Thoracic aorta (tissue), 2 donors: ENCODE results near the gene BEND5. TPM values are rescaled to one million over a fixed set of nuclear protein-coding genes. Genes with fewer than 3 reads are reported as not detected.

Experiments
- ATAC-seq: fragments of 150-250 bp; one replicate; pipeline ENCODE4 v1.8.0; 2017; ENCODE audit warnings: low read depth; ENCODE audit not compliant: insufficient number of reproducible peaks, low FRiP score
- DNase-seq: peaks from one replicate; pipeline ENCODE4 v3.0.0-alpha.2; 2020; ENCODE audit warnings: low spot score
- H3K27ac ChIP-seq, 2 donors: fragments of 200-600 bp; sonication (generic); 1 replicate in 1 of 2; 2 replicates in 1 of 2; pipeline ENCODE4 v1.5.1; 2016; ENCODE audit warnings: mild to moderate bottlenecking in 2 of 2, moderate library complexity in 2 of 2
- H3K27me3 ChIP-seq: fragments of 200-600 bp; sonication (generic); replicated peaks from 2 replicates; pipeline ENCODE4 v1.6.0; 2016; ENCODE audit warnings: mild to moderate bottlenecking; ENCODE audit not compliant: insufficient read depth
- H3K36me3 ChIP-seq: fragments of 200-600 bp; sonication (generic); one replicate; pipeline ENCODE4 v1.5.1; 2016
- H3K4me1 ChIP-seq, 2 donors: fragments of 200-600 bp; sonication (generic); 1 replicate in 1 of 2; 2 replicates in 1 of 2; pipeline versions ENCODE4 v1.5.1 to v1.6.0; 2016; ENCODE audit warnings: low read depth in 2 of 2, mild to moderate bottlenecking in 1 of 2; ENCODE audit not compliant: control insufficient read depth in 1 of 2
- H3K4me3 ChIP-seq: fragments of 200-600 bp; sonication (generic); 2 replicates; pipeline ENCODE4 v1.5.1; 2016; ENCODE audit warnings: mild to moderate bottlenecking
- H3K9me3 ChIP-seq: fragments of 200-600 bp; sonication (generic); 2 replicates; pipeline ENCODE4 v1.5.1; 2016
- total RNA-seq, 2 donors: library from RNA; depleted of rRNA; stranded (reverse); fragments of >200 nt; gene quantifications; one replicate each; pipeline versions ENCODE4 v1.1.0 to v1.2.3, GENCODE V29; 2016
- TF ChIP-seq, protein P1 (sequence below): fragments of 200-600 bp; sonication (generic); IDR thresholded peaks from one replicate; pipeline ENCODE4 v1.5.1; 2019; ENCODE audit warnings: antibody characterized with exemption

Gene BEND5
- total RNA-seq, 2 donors from 2014 or later: 6.5 to 9.5 TPM

DNA sequence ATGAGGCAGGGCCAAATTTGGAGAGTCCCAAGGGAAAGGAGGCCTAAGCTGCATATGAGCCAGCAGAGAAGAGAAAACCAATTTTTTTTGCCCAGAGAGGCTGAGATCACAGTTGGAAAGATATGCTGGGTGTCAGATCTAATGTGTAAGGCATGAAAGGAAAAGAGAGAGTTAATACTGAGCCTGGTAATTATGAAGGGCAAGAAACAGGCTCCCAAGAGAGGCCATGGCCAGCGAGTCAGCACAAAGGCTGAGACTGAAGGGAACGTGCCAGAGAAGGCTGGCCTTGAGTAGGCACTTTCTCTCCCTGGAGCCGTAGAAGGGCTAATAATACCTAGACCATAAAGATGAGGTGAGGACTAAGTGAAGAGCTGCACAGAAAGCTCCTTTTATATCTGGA lies 31.8 kb upstream of the BEND5 start:
- ATAC-seq: no peak

DNA sequence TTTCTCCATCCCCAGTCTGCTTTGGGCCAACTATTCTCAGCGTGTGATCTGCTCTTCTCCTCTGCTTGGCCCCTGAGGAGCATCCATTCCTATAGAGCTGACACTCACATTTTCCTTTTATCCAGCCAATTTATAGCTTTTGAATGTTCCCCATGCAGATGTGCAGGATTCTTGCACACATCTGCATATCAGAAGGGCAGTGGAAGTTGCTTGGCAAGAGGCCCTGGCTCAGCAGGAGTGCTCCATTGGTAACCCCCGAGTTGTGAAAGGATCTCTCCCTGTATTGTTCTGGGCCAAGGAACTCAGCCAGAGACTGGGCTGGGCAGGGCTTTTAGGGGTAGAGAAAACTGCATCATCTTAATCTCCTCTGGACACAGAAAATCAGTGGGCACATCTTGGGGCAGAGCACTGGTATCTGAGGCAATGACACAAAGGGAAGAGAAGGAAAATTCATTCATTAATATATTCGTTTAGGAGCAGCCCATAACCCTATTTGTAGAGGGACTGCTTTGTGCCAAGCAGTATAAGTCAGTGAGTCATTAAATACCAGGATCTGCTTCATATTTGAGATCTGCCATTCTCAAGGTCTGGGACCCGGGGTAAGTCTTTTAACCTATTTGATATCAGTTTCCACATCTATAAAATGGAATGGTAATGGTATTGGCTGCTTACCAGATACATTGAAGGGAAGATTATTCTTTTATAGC lies 31.0 kb upstream of the BEND5 start:
- DNase-seq (no peak), ATAC-seq (no peak)
- peaks cover 7 to 27% of the 10 kb centered on the region in 2 donors for H3K4me1 ChIP-seq
- no peak overlapping the region for H3K4me3 ChIP-seq
- peak overlapping the region; percentile 27 to 40 for H3K27ac ChIP-seq
- H3K27me3 ChIP-seq: no peaks in the 10 kb centered on the region
- no peaks in the 10 kb centered on the region for H3K36me3 ChIP-seq
- TF ChIP-seq, protein P1, sequence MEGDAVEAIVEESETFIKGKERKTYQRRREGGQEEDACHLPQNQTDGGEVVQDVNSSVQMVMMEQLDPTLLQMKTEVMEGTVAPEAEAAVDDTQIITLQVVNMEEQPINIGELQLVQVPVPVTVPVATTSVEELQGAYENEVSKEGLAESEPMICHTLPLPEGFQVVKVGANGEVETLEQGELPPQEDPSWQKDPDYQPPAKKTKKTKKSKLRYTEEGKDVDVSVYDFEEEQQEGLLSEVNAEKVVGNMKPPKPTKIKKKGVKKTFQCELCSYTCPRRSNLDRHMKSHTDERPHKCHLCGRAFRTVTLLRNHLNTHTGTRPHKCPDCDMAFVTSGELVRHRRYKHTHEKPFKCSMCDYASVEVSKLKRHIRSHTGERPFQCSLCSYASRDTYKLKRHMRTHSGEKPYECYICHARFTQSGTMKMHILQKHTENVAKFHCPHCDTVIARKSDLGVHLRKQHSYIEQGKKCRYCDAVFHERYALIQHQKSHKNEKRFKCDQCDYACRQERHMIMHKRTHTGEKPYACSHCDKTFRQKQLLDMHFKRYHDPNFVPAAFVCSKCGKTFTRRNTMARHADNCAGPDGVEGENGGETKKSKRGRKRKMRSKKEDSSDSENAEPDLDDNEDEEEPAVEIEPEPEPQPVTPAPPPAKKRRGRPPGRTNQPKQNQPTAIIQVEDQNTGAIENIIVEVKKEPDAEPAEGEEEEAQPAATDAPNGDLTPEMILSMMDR: no peak
- H3K9me3 ChIP-seq: no peaks in the 10 kb centered on the region

More for the DNA sequence above, 31.8 kb upstream of the BEND5 start:
- Histone ChIP-seq H3K4me1 (peaks cover 7 to 27% of the 10 kb centered on the region in 2 donors), H3K27me3 (no peaks in the 10 kb centered on the region), H3K36me3 (no peaks in the 10 kb centered on the region), H3K4me3 (no peak overlapping the region), H3K9me3 (no peaks in the 10 kb centered on the region), H3K27ac (peak overlapping the region; percentile 27 to 40)
- TF ChIP-seq, protein P1: no peak
- DNase-seq: no peak

- TF ChIP-seq, protein P1: no peak
- Histone ChIP-seq H3K4me1 (peaks cover 0 to 12% of the 10 kb centered on the region in 2 donors), H3K9me3 (no peaks in the 10 kb centered on the region), H3K27me3 (no peaks in the 10 kb centered on the region), H3K36me3 (no peaks in the 10 kb centered on the region), H3K4me3 (no peak overlapping the region), H3K27ac (no peak overlapping the region)
- DNase-seq (no peak), ATAC-seq (no peak)
Measured at GRCh38 chr1:48803474-48803873, 26.8 kb upstream of the BEND5 start.

GRCh38 chr1:48794816-48795215 lies 18.1 kb upstream of the BEND5 start:
- no peak for DNase-seq
- Histone ChIP-seq H3K4me1 (peaks cover 0 to 16% of the 10 kb centered on the region in 2 donors), H3K27ac (no peak overlapping the region), H3K9me3 (no peaks in the 10 kb centered on the region), H3K4me3 (no peak overlapping the region), H3K27me3 (no peaks in the 10 kb centered on the region), H3K36me3 (no peaks in the 10 kb centered on the region)
- no peak for ATAC-seq
- TF ChIP-seq, protein P1: no peak

DNA sequence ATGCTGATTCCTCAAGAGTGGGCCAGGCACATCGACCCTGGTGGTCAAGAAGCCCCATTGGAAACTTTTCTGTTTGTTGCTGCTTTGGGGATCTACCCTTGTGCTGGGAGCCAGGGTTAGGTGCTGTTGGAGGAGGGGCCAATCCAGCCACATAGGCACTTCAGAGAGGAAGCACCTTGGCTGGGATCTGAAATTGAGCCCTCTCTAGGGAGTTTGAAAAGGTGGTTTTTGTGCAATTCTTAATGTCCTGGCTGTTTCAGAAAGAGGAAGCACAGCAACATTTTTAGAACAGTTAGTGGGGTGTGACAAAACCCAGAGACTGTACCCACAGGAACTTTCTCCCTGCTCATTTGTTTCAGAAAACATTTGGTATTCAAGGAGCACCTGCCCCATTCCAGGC lies 17.2 kb upstream of the BEND5 start:
- no peaks in the 10 kb centered on the region for H3K36me3 ChIP-seq
- no peak overlapping the region for H3K27ac ChIP-seq
- H3K9me3 ChIP-seq: no peaks in the 10 kb centered on the region
- no peaks in the 10 kb centered on the region for H3K27me3 ChIP-seq
- TF ChIP-seq, protein P1: no peak
- H3K4me1 ChIP-seq: peaks cover 0 to 22% of the 10 kb centered on the region in 2 donors
- DNase-seq (no peak), ATAC-seq (no peak)
- H3K4me3 ChIP-seq: no peak overlapping the region
